GM18498 (cell line): ENCODE data around the gene SGO2.
A peak's percentile ranks its signal among the peaks of the same experiment; 100 is the strongest.

Experiments
- ATAC-seq: cut with Tn5 transposase; IDR thresholded peaks from one replicate; pipeline ENCODE4 v1.9.1; 2021; ENCODE audit warnings: mild to moderate bottlenecking, moderate library complexity; ENCODE audit not compliant: unreplicated experiment

The SGO2 gene, protein sequence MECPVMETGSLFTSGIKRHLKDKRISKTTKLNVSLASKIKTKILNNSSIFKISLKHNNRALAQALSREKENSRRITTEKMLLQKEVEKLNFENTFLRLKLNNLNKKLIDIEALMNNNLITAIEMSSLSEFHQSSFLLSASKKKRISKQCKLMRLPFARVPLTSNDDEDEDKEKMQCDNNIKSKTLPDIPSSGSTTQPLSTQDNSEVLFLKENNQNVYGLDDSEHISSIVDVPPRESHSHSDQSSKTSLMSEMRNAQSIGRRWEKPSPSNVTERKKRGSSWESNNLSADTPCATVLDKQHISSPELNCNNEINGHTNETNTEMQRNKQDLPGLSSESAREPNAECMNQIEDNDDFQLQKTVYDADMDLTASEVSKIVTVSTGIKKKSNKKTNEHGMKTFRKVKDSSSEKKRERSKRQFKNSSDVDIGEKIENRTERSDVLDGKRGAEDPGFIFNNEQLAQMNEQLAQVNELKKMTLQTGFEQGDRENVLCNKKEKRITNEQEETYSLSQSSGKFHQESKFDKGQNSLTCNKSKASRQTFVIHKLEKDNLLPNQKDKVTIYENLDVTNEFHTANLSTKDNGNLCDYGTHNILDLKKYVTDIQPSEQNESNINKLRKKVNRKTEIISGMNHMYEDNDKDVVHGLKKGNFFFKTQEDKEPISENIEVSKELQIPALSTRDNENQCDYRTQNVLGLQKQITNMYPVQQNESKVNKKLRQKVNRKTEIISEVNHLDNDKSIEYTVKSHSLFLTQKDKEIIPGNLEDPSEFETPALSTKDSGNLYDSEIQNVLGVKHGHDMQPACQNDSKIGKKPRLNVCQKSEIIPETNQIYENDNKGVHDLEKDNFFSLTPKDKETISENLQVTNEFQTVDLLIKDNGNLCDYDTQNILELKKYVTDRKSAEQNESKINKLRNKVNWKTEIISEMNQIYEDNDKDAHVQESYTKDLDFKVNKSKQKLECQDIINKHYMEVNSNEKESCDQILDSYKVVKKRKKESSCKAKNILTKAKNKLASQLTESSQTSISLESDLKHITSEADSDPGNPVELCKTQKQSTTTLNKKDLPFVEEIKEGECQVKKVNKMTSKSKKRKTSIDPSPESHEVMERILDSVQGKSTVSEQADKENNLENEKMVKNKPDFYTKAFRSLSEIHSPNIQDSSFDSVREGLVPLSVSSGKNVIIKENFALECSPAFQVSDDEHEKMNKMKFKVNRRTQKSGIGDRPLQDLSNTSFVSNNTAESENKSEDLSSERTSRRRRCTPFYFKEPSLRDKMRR

DNA sequence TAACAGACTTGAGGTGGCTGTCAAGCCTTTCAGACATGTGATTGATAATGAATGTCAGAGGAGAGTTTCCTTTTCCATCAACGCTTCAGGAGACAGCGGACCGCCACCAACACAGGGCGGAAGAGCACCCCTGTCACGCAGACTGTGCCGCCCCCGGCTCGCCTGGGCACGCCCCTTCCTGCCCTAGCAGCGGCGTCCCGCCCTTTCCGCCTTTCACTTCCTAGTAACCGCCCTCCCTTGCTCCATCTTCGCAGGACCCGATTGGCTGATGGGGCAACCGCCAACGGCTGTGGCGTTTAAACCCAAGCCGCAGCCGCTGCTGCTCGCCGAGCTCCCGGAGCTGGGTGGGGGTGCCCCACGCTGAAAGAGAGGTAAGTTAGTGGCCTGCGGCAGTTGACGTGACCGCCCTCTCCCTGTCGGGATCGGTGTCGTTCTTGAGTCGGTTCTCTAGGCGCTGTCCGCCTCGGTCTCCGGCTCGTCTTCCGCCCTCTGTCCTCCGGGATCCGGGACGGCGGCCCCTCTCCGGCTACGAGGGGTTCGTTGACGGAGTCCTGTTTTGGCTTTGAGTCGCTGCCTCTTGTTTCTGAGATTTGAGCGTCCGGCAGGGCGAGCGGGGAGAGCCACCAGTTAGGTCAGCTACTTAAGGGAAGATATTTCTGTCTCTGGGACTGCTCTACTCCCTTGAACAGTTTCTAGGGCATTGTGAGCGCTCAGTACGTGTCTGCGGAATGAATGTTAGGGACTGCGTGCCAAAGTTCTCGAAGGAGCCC, at the start of gene SGO2:
TSS of gene SGO2 (plus strand) at position 326 of the 770 bp plus-strand sequence. CDS start 6,769 bp downstream, outside the sequence.
- peak; percentile 100 for ATAC-seq

DNA sequence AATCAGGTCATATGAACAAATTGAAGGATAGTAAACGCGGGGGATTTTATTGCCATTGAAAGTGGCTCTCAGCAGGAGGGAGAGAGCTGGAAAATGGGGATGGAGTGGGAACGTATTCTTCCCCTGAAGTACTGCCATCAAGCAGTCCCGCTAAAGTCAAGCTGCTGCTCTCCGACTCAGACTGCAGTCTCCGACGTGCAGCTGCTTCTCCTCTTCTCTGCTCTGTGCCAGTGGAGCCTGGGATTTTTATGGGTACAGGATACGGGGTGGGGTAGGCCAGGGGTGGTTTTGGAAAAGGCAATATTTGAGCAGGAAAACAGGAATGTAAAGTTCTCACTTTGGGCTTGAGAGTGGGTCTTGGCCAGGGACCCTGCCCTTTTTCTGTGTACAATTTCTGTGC, 49.2 kb upstream of the SGO2 start:
- no peak for ATAC-seq

DNA sequence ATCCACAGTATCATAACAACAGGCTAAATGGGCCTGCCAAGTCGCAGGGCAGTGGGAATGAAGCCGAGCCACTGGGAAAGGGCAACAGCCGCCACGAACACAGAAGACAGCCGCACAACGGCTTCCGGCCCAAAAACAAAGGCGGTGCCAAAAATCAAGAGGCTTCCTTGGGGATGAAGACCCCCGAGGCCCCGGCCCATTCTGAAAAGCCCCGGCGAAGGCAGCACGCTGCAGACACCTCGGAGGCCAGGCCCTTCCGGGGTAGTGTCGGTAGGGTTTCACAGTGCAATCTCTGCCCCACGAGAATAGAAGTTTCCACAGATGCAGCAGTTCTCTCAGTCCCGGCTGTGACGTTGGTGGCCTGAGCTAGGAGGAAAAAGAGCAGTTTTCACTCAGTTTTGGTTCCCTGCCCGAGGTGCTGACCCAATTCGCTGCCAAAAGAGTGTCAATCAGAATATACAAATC, 48.3 kb upstream of the SGO2 start:
- ATAC-seq: no peak

DNA sequence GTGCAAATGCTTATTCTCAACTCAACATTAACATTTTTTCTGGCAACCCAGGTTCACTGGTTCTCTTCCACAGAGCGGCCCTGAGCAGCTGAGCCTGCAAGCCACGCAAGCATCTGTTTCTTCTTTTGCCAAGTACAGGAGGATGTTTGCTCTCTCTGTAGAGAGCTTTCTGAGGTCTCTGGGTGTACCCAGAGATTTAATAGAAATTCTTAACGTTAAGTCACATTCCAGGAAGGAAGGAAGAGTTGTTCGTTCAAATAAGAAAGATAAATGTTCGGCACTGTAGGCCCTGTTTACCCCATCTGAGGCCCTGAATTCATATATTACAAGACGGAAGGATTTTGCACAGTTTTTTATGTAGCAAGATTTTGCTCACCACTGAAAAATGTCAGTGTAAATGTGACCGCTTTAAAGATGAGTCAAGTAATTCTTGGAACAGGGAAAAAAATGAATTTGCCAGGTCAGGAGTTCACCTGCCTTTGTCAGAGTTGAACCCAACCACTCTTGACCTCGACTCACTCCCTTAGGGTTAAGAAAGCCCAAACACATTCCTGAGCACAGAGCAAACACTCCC, 46.2 kb upstream of the SGO2 start:
- ATAC-seq: no peak

DNA sequence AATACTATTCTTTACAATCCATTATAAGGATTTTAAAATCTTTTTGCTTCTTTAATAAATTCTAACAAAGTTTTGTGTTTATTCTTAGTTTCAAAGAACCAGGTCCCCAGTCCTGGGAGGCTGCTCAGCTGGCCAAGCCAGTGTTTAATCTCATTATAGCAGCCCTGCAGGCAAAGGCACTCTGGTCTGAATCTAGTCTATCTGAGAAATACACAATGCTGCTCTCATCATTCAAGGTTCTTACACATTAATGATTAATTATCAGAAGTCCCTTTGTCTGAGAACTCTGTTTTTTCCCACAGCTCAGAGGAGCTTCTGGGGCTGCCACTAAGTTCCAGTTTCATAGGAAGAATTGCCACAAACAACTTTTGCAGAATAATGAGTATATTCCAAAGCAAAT, 43.8 kb upstream of the SGO2 start:
- peak; percentile 52 for ATAC-seq

DNA sequence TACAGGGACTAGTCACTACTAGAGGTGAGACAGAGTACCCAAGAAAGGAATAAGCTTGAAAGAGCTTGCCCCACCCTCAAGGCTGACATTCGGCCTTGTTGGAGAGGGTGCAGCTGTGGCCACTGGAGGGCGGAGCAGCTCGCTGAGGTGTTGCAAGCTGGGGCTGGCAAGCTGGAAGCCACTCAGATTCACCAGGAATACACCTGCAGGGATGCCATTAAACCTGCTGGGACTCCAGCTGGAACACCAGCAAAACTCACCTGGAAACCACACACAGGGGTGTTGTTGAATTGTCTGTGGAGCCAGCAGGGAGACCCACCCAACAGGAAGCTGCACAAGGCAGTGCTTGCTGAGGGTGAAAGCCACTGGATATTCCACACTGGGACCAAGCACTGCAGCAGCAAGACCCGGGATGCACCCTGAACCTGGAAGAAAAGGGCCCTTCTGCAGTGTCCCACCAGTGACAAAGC, 42.2 kb upstream of the SGO2 start:
- peak; percentile 66 for ATAC-seq

DNA sequence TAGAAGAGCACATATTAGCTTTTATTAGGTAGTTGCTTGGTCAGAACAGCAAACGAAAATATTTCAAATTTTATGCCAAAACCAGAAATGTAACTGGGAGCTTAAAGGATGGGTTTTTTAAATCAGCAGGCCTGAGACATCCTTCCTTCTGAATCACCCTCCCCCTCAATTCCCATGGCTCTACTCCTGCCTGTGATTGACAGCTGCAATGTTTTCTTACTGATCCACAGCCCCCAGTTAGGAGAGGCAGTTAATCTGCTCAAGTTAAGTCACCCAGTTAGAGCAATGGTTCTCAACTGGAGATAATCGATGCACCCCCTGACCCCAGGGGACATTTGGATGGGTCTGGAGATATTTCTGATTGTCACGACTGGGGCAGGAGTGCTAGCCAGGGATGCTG, 41.1 kb upstream of the SGO2 start:
- no peak for ATAC-seq

DNA sequence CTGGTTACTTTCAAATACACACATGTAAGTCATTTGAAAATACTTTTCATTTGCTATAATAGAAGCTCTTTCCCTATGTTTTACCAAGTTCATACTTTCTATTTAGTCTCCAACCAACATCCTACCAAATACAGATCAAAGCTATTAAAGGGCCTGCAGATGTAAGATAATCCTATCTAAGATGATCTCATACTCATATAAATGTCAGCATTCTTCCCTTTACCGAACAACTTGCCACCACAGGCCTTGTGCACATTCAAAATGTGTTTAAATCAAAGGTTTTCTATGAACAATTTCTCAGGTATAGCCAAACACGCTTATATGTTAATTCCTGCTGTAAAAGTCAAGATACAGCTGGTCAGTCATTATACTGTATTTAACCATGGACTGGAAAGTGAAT, 39.5 kb upstream of the SGO2 start:
- no peak for ATAC-seq

DNA sequence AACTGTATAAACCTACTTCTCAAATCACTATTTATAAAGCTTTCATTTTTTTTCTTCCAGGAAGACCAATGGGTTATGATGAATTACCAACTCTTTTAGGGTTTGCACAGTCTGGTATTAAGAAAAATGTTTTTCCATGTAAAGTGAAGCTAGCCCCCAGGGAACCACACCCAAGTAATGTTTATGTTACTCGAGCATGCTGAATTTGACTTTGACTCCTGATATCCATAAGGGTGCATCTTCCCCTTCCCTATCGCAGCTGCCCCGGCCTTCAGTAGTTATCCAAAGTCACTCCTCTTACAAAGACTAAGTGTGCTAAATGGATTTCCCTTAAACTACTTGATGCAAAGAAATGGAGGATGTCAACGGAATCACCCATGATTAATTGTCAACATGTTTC, 37.8 kb upstream of the SGO2 start:
- no peak for ATAC-seq

DNA sequence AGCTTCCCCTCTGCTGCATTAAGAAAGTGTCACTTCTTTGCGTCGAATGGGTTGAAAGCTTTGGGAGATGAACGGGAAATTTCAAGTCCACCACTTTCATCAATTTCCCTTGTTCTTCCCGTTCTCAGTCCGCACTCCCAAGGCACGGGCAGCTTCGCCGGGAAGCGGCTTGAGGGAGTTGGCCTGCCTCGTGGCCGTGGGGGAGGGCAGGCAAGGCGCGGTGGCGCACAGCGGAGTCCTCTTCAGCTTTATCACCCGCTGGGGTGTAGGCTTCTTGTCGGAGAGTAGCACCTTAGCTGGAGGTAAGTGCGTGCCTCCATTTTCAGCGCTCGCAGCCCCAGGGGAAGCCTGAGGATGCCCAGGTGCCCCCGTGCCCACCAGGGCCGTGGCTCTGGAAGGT, 36.0 kb upstream of the SGO2 start:
- no peak for ATAC-seq

DNA sequence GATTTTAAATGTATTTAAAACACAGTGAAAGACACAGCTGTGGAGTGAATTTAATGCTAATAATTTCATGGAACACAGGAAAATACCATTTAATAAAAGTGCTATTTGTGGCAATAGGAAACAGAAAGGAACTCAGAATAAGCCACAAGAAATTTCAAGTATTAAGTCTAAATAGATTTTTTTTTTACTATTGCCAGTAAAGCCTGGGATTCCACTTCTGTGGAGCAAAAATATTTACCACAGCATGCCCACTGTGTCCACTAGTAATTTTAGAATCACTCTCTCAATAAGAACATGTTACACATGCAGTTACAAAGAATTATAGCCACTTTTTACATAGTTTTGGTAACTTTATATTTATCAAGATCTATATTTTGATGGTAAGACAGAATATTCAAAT, 33.4 kb upstream of the SGO2 start:
- no peak for ATAC-seq

DNA sequence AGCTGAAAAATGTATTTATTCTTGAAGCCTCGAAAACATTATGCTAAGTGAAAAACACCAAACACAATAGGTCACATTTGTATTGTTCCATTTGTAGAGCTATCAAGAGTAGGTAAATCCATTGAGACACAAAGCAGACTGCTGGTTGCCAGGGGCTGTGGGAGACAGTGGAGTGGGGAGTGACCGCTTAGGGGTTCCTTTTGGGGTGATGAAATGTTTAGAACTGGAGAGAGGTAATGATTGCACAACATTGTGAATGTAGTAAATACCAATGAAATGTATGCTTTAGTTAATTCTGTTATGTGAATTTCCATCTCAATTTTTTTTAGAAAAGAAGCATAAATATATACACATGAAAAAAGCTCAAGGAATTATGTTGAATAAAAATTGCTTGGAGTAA, 32.0 kb upstream of the SGO2 start:
- ATAC-seq: no peak

DNA sequence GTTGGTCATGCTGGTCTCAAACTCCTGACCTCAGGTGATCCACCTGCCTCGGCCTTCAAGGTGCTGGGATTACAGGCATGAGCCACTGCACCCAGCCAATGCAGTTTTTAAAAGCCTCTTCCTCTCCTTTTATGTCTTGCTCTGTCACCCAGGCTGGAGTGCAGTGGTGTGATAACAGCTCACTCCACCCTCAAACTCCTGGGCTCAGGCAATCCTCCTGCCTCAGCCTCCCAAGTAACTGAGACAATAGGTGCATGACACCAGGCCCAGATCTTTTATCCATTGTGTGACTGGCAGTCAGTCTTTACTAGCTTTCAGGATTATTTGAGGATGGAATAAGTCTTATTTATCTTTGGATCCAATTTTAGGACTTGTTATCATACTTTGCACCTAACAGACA, 29.3 kb upstream of the SGO2 start:
- ATAC-seq: no peak

DNA sequence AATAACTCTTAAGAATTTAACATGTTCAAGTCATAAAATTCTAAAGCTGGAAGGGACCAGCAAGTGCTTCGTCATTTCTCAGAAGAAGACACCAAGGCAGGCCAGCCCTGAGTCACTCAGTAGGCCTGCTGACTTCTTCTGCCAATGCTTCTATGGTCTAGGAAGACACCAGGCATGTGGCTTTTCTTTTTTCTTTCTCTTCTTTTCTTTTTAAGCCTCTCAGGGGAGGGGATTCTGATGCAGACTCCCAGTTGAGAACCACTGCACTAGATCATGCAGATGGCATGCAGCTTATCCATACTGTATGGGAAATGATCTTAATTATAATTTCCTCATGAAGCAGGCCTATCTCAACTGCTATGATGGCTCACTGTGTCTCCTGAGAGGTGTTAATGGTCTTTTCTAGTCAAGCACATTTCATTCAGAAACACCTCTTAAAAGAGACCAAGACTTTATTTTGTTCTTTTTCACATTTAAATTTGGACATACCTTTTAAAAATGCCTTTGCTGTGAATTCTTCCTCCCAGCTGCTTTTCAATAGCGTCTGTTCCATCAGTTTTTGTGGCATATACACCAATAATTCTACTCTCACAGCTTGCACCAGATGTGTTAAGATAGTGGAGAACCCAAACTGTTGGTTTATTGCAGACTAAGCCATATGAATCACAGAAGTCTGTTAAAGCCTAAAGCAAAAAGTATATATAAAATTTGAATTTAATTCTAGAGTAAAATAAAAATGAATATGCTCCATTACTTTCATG, 27.4 kb upstream of the SGO2 start:
- ATAC-seq: no peak

DNA sequence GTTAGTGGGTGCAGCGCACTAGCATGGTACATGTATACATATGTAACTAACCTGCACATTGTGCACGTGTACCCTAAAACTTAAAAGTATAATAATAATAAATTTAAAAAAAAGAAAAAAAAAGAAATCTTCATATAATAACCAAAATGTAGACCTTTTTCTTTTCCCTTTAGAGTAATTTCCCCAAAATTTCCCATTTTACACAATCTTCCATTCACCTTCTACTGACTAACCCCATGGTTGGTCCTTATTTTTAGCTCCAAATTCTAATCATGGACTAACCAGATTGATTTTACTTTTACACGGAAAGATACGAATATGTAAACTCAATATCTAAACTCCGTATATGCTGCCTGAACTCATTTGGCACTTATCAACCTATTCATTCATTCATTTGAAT, 23.8 kb upstream of the SGO2 start:
- no peak for ATAC-seq

DNA sequence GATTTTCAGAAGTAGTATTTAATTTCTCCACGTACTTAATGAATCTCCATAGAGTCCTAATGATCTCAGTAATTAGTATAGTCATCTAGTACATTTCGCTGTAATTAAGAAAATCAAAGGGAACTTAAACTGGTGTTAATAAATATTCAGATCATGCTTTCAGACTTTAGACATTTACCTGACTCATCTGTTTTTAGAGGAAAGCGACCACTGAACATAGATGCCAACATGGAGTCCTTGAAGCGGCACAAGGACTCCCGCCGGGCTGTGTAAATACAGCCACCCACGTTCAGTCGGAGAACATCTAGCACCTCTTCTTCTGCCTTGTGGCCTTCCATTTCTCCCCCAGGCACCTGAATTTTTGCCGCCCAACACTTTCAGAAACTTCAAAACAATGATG, 19.3 kb upstream of the SGO2 start:
- no peak for ATAC-seq

DNA sequence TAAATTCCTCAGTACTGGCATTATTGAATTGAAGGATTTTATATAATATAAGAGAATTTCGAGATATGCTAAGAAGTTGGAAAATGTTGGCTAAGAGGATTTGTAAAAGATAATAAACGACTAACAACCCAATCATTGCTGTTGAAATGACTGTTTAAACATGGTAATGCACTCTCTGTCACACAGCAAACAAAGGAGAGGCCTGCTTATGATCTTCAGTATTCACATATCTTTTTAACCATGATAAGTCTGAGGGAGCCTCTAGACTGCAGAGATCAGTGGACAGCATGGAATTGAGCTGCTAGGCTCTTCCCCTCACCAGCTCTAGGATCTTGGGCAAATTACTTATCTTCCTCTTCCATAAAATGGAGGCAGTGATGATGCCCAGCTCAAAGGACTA, 18.8 kb upstream of the SGO2 start:
- no peak for ATAC-seq

DNA sequence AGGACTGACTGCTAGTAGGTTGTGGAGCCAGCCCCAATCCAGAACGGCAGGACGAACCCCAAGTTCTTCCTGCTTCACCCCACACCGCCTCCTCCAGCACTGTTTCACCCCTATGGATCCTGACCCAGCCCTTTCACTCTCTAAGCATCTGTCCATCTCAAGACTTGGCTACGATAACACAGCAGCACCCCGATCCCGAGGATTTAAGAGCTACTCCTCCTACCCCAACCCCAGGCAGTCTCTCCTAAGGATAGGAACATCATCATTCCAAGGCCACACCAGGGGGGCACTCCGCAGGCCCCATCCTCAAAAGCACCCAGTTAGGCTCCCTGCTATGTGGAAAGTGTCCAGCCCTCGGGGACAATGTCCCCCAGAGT, 16.8 kb upstream of the SGO2 start:
- peak; percentile 1 for ATAC-seq
